ENCODE data around the gene FOXJ3. TPM values are rescaled to one million over a fixed set of nuclear protein-coding genes. Genes with fewer than 3 reads are reported as not detected.

FOXJ3 gene
- total and polyA plus RNA-seq, 2 of the 4 experiments (the other 2 are of a cell fraction): 16.7 to 30.5 TPM

DNA sequence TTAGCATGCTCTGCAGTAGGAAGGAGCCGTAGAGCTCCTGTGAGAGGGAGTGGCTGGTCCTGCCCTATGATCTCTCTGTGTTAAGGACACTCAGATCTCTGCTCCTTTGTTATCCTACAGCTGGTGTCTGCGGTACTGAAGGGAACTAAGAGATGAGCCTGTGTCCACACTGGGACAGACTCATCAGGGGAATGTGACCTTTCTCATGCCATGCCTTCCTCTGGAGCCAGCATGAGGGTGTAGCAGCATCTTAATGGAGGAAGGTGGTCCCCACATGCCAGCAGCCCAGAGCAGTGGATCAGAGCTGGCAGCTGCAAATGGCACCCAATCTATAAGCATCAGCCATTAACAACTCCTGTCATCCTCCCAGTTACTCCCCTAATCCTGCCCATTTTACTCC is 206.5 kb downstream of the FOXJ3 start:
- ChIA-PET POLR2A (ENCODE audit: unreplicated experiment) (no interaction called here), CTCF (no interaction called here)
- H2AK9ac ChIP-seq (replicated peaks; ENCODE audit: low read depth, low read length, poor library complexity): no peak overlapping the region
- no peak overlapping the region for H2BK120ac ChIP-seq (ENCODE audit: low read depth, low read length)
- H3K23ac ChIP-seq (ENCODE audit: low read depth, low read length): no peak overlapping the region
- no CpG with 5 or more reads among the region's 2 CpGs for WGBS, 2 experiments (ENCODE audit: extremely low coverage in 2 of 2, insufficient read length in 1 of 2)
- H2BK15ac ChIP-seq (ENCODE audit: low read depth, low read length): no peak overlapping the region
- H4K20me1 ChIP-seq (ENCODE audit: insufficient read depth, low read length): no peaks in the 10 kb centered on the region
- no peak overlapping the region for H2AFZ ChIP-seq (replicated peaks; ENCODE audit: low read length, poor library complexity)
- DNase-seq (no peak), ATAC-seq (ENCODE audit: low read depth) (no peak)
- in situ Hi-C loops (cut with MboI; ENCODE audit: low sequenced_read_pairs): no loop called here
- H3K4me3 ChIP-seq (ENCODE audit: insufficient read depth, low read depth, low read length): no peak overlapping the region
- TF ChIP-seq, protein P1, sequence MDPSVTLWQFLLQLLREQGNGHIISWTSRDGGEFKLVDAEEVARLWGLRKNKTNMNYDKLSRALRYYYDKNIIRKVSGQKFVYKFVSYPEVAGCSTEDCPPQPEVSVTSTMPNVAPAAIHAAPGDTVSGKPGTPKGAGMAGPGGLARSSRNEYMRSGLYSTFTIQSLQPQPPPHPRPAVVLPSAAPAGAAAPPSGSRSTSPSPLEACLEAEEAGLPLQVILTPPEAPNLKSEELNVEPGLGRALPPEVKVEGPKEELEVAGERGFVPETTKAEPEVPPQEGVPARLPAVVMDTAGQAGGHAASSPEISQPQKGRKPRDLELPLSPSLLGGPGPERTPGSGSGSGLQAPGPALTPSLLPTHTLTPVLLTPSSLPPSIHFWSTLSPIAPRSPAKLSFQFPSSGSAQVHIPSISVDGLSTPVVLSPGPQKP (IDR thresholded peaks at IDR 0.05; ENCODE audit: borderline replicate concordance, low read depth, low read length): no peak
- TF ChIP-seq BHLHE40 (IDR thresholded peaks at IDR 0.05; ENCODE audit: low read depth, low read length) (no peak), CEBPB (IDR thresholded peaks at IDR 0.05; ENCODE audit: low read depth, low read length) (no peak), RFX5 (IDR thresholded peaks at IDR 0.05; ENCODE audit: low read depth, low read length) (no peak), MAFK (IDR thresholded peaks at IDR 0.05; ENCODE audit: low read depth, low read length) (no peak), FOS (IDR thresholded peaks at IDR 0.05; ENCODE audit: low read depth, low read length) (no peak), CHD1 (IDR thresholded peaks at IDR 0.05; ENCODE audit: low read depth, low read length) (no peak), SMC3 (IDR thresholded peaks at IDR 0.05; ENCODE audit: low read depth, low read length) (no peak), RAD21 (IDR thresholded peaks at IDR 0.05; ENCODE audit: low read length) (no peak), NFE2L2 (IDR thresholded peaks at IDR 0.05; ENCODE audit: low read depth, low read length) (no peak), POLR2A (IDR thresholded peaks at IDR 0.05; ENCODE audit: low read depth, low read length) (no peak), RCOR1 (IDR thresholded peaks at IDR 0.05; ENCODE audit: insufficient replicate concordance, low read length) (no peak), MXI1 (IDR thresholded peaks at IDR 0.05; ENCODE audit: borderline replicate concordance, low read depth, low read length) (no peak), MAZ (IDR thresholded peaks at IDR 0.05; ENCODE audit: borderline replicate concordance, low read depth, low read length) (no peak)
- TF ChIP-seq, protein P2, sequence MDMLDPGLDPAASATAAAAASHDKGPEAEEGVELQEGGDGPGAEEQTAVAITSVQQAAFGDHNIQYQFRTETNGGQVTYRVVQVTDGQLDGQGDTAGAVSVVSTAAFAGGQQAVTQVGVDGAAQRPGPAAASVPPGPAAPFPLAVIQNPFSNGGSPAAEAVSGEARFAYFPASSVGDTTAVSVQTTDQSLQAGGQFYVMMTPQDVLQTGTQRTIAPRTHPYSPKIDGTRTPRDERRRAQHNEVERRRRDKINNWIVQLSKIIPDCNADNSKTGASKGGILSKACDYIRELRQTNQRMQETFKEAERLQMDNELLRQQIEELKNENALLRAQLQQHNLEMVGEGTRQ (IDR thresholded peaks at IDR 0.05; ENCODE audit: low read depth, low read length): no peak
- TF ChIP-seq, protein P3, sequence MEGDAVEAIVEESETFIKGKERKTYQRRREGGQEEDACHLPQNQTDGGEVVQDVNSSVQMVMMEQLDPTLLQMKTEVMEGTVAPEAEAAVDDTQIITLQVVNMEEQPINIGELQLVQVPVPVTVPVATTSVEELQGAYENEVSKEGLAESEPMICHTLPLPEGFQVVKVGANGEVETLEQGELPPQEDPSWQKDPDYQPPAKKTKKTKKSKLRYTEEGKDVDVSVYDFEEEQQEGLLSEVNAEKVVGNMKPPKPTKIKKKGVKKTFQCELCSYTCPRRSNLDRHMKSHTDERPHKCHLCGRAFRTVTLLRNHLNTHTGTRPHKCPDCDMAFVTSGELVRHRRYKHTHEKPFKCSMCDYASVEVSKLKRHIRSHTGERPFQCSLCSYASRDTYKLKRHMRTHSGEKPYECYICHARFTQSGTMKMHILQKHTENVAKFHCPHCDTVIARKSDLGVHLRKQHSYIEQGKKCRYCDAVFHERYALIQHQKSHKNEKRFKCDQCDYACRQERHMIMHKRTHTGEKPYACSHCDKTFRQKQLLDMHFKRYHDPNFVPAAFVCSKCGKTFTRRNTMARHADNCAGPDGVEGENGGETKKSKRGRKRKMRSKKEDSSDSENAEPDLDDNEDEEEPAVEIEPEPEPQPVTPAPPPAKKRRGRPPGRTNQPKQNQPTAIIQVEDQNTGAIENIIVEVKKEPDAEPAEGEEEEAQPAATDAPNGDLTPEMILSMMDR (conservative IDR thresholded peaks at IDR 0.05; ENCODE audit: low read depth, low read length): no peak
- no peak overlapping the region for H2AK5ac ChIP-seq (ENCODE audit: low read depth, low read length)
- H3K56ac ChIP-seq (ENCODE audit: extremely low read depth, insufficient read depth, low read length): no peak overlapping the region
- no peak overlapping the region for H2BK20ac ChIP-seq (ENCODE audit: low read depth, low read length)
- peaks cover 6% of the 10 kb centered on the region for H3K27me3 ChIP-seq (ENCODE audit: control insufficient read depth, insufficient read depth, low read length)
- no peaks in the 10 kb centered on the region for H3K9me3 ChIP-seq (ENCODE audit: control insufficient read depth, insufficient read depth, low read length)
- H4K5ac ChIP-seq (ENCODE audit: low read depth, low read length): no peak overlapping the region
- BruUV-seq (replicated peaks): no TSS peak
- dilution Hi-C loops (cut with HindIII; ENCODE audit: low sequenced_read_pairs, unreplicated experiment): no loop called here
- no peaks in the 10 kb centered on the region for H3K79me1 ChIP-seq (ENCODE audit: low read depth in 1 of 2, low read length in 2 of 2)
- intact Hi-C loops (cut with micrococcal nuclease): no loop called here
- no peak overlapping the region for H3K18ac ChIP-seq (ENCODE audit: low read depth, low read length)
- H3K4ac ChIP-seq (ENCODE audit: low read depth, low read length): no peak overlapping the region
- no peak overlapping the region for H3K4me2 ChIP-seq (ENCODE audit: low read depth, low read length)
- no peaks in the 10 kb centered on the region for H3K36me3 ChIP-seq (ENCODE audit: control insufficient read depth, insufficient read depth, low read length)
- no peak overlapping the region for H4K8ac ChIP-seq (ENCODE audit: low read depth in 2 of 2, low read length in 2 of 2)
- no peak overlapping the region for H3K27ac ChIP-seq (ENCODE audit: insufficient read depth, low read length)
- no peak overlapping the region for H3K9ac ChIP-seq (ENCODE audit: low read depth, low read length)
- no peak overlapping the region for H2BK5ac ChIP-seq (ENCODE audit: low read depth, low read length, poor library complexity, severe bottlenecking)
- H4K91ac ChIP-seq (ENCODE audit: insufficient read depth, low read depth, low read length): no peak overlapping the region
- no peak overlapping the region for H3K14ac ChIP-seq (replicated peaks; ENCODE audit: low read depth, low read length)
- H3K9me1 ChIP-seq (ENCODE audit: insufficient read depth, low read length): no peaks in the 10 kb centered on the region; the same call in 1 of the 2 replicates
- H3K4me1 ChIP-seq (ENCODE audit: control insufficient read depth, insufficient read depth, low read length): no peaks in the 10 kb centered on the region

Data from IMR-90 (cell line).